ENCODE data around the gene SUPT20H.

SUPT20H gene

GRCh38 chr13:37058910-37059847 lies at the start of gene SUPT20H:
SUPT20H (minus strand) TSS chr13:37059688; CDS start chr13:37051490, 8,198 bp downstream.
- peak; percentile 59 for DNase-seq (ENCODE audit: low read depth)
- H3K4me3 ChIP-seq (ENCODE audit: low read depth, low read length) = peak within 1 kb of the TSS; percentile 82
- TF ChIP-seq CTCF (IDR thresholded peaks at IDR 0.05; ENCODE audit: control insufficient read depth, extremely low read depth, insufficient read depth) = no peak

- TF ChIP-seq CTCF (IDR thresholded peaks at IDR 0.05; ENCODE audit: control insufficient read depth, extremely low read depth, insufficient read depth) = peak; percentile 60
- no peak overlapping the region for H3K4me3 ChIP-seq (ENCODE audit: low read depth, low read length)
- DNase-seq (ENCODE audit: low read depth) = no peak
Measured at GRCh38 chr13:37109051-37109678, 49.7 kb upstream of the SUPT20H start.

GRCh38 chr13:37107868-37108267 lies 48.4 kb upstream of the SUPT20H start:
- DNase-seq (ENCODE audit: low read depth) = no peak
- H3K4me3 ChIP-seq (ENCODE audit: low read depth, low read length) = no peak overlapping the region
- TF ChIP-seq CTCF (IDR thresholded peaks at IDR 0.05; ENCODE audit: control insufficient read depth, extremely low read depth, insufficient read depth) = no peak

DNA sequence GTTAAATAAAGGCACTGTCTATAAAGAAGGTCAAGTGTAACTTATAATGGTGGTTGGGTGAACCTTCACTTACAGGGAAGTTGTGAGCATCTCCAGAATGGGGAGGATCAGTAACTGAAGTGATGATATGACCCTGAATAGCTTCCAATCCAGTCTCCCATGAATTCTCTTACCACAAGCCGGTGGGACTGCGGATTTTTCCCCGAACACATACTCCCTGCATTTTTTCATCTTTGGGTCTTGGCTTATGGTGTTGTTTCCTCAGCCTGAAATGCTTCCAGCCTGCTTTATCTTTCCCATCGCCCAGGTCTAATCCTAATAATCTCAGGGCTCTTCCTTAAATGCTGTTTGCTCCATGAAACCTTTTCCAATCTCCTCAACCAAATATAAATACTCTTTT lies 48.0 kb upstream of the SUPT20H start:
- H3K4me3 ChIP-seq (ENCODE audit: low read depth, low read length) = no peak overlapping the region
- DNase-seq (ENCODE audit: low read depth) = no peak
- TF ChIP-seq CTCF (IDR thresholded peaks at IDR 0.05; ENCODE audit: control insufficient read depth, extremely low read depth, insufficient read depth) = no peak

DNA sequence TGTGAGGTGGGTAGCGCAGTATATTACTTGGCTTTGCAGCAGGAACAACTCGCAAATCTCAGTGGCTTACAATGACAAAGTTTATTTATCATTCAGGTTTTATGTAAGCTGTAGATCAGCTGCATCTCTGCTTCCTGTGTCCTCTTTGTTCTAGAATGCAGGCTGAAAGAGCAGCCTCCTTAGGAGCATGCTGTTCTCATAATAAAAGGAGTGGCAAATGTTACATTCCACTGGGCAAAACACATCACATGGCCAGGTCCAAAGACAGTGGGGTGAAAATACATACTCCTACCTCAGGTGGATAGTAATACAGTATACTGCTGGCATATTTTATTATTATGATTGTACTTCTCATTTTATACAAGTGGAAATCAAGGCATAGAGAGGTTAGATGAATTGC lies 47.2 kb upstream of the SUPT20H start:
- TF ChIP-seq CTCF (IDR thresholded peaks at IDR 0.05; ENCODE audit: control insufficient read depth, extremely low read depth, insufficient read depth) = no peak
- no peak overlapping the region for H3K4me3 ChIP-seq (ENCODE audit: low read depth, low read length)
- DNase-seq (ENCODE audit: low read depth) = no peak

DNA sequence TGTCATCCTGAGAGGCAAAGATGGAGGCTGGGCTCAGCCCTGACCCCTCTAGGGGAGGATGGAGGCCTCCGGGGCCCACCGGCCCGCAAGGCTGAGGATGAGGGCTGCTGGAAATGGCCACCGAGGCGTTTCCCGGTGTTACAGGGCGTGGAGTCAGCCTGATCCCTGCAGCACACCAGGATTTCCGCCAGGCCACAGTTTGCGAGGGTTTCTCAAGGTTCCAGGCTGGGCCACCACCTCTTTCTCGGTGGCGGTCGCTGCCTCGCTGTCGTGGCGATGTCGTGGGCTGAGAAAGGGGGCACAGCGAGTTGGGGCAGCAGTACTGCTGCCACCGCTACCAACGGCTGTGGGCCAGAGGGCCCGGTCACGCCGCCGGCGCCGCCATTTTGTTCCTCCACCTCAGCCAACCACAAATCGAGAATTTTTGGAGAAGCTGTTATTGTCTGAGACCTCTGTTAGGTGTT lies 45.8 kb upstream of the SUPT20H start, which contains the start of gene CSNK1A1L:
Gene CSNK1A1L (minus strand): TSS at position 414 of the 464 bp plus-strand sequence. CDS start 408 bp downstream, at position 6.
- TF ChIP-seq CTCF (IDR thresholded peaks at IDR 0.05; ENCODE audit: control insufficient read depth, extremely low read depth, insufficient read depth) = no peak
- no peak for DNase-seq (ENCODE audit: low read depth)
- no peak within 1 kb of the TSS for H3K4me3 ChIP-seq (ENCODE audit: low read depth, low read length)

Measured in LNCaP clone FGC (cell line).